Ovary (tissue), 3 donors: ENCODE measurements around the gene KIF1A.

Experiments
- CTCF ChIP-seq, 3 donors: fragments of 450-650 bp in 2 of 3; fragments of 200-600 bp in 1 of 3; IDR thresholded peaks; one replicate each; pipeline versions ENCODE4 v1.5.1 to v1.8.0; 2016 to 2022; ENCODE audit warnings: antibody characterized with exemption in 3 of 3, mild to moderate bottlenecking in 1 of 3
- EP300 ChIP-seq: sonication (generic); formaldehyde crosslinking; IDR thresholded peaks from one replicate; pipeline ENCODE4 v1.6.1; 2017; ENCODE audit warnings: antibody characterized with exemption
- POLR2A ChIP-seq: fragments of 450-650 bp; IDR thresholded peaks from one replicate; pipeline ENCODE4 v1.6.1; 2017; ENCODE audit warnings: antibody characterized with exemption, mild to moderate bottlenecking, moderate library complexity
- donor health status: DM: no; HTN: no; CAD: no.

- no peak for TF ChIP-seq CTCF (IDR thresholded peaks at IDR 0.05)
- TF ChIP-seq POLR2A = no peak
- no peak for TF ChIP-seq EP300
Measured at GRCh38 chr2:240789051-240789453, 31.0 kb downstream of the KIF1A start.
